Subcutaneous adipose tissue (tissue), 4 donors: ENCODE results near the gene GMEB2. TPM values are rescaled to one million over a fixed set of nuclear protein-coding genes. Genes with fewer than 3 reads are reported as not detected.

Experiments used
- CTCF ChIP-seq: fragments of 450-650 bp; IDR thresholded peaks from one replicate; pipeline ENCODE4 v1.5.1; 2016; ENCODE audit warnings: low read depth, mild to moderate bottlenecking, control low read depth, antibody characterized with exemption, moderate library complexity
- total RNA-seq, 4 donors: library from RNA; depleted of rRNA; stranded (reverse); fragments of >200 nt; gene quantifications; one replicate each; pipeline ENCODE4 v1.1.0, GENCODE V29; 2016

The GMEB2 gene
- total RNA-seq, 4 donors from 2014 or later: 3.6 to 12.8 (median 5.1) TPM

GRCh38 chr20:63661108-63661507, 34.2 kb upstream of the GMEB2 start:
- no peak for TF ChIP-seq CTCF

- no peak for TF ChIP-seq CTCF
Measured at GRCh38 chr20:63660622-63661021, 33.7 kb upstream of the GMEB2 start.

GRCh38 chr20:63659370-63659769, 32.5 kb upstream of the GMEB2 start:
- no peak for TF ChIP-seq CTCF

GRCh38 chr20:63658749-63659187, 31.9 kb upstream of the GMEB2 start:
- TF ChIP-seq CTCF: no peak

- TF ChIP-seq CTCF: no peak
Measured at GRCh38 chr20:63657937-63658748, 31.2 kb upstream of the GMEB2 start, which contains the start of gene RTEL1. Gene RTEL1 (plus strand): TSS chr20:63658312. CDS start chr20:63659403, 1,091 bp downstream.

- TF ChIP-seq CTCF: no peak
Measured at GRCh38 chr20:63657260-63657936, 30.5 kb upstream of the GMEB2 start.

GRCh38 chr20:63656451-63656850, 29.6 kb upstream of the GMEB2 start:
- TF ChIP-seq CTCF: no peak
